ENCODE data around the gene SH3PXD2B.

The SH3PXD2B gene

DNA sequence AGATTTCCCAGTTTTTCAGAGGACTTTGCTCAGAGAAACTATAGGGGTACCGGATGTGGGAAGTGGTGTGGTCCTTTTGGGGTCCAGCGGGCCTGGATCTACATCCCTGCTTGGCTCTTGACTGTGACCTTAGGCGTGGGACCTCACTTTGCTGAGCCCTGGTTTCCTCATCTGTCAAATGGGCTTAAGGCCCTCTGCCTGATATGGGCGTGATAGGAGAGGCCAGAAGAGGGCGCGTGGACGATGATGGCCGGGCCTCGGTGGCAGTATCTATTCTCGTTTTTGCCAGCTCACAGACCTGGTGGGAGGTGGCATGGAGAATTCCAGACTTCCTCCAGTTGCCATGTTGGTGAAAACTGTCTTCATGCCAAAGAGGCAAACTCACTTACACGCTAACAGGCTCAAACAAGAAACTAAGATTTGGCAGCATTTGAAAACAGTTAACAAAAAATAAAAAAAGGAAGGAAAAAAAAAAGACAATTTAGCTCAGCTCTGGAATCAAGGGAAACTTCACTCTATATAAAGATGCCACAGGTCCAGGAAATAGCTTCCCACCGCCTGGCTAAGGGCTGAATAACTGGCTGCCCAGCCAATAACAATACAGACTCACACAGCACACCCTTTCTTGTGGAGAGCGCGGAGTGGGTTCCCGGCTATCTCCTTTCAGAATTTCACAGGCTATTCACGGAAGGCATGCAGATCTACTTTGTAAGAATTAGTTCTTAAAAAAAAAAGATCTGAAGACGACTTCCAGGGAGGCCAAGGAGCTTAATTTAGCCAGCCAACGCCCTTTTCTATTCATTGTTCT lies 1.7 kb downstream of the SH3PXD2B start:
- Histone ChIP-seq H3K4me2 (ENCODE audit: insufficient read depth, low read length) (no peak overlapping the region), H3K9ac (ENCODE audit: low read depth, low read length) (no peak overlapping the region), H3K9me3 (ENCODE audit: insufficient read depth, low read length, severe bottlenecking) (no peaks in the 10 kb centered on the region), H2AFZ (ENCODE audit: low read depth, low read length) (no peak overlapping the region), H3K36me3 (ENCODE audit: insufficient read depth, low read length) (no peaks in the 10 kb centered on the region), H4K20me1 (ENCODE audit: insufficient read depth, low read length) (peaks cover 5% of the 10 kb centered on the region; the same call in 1 of the 2 replicates), H3K79me2 (ENCODE audit: insufficient read depth, low read length) (no peaks in the 10 kb centered on the region), H3K27me3 (ENCODE audit: insufficient read depth, low read length, poor library complexity) (peaks cover 20% of the 10 kb centered on the region), H3K4me1 (ENCODE audit: insufficient read depth, low read length) (peaks cover 13% of the 10 kb centered on the region), H3K27ac (ENCODE audit: low read length) (no peak overlapping the region), H3K4me3 (ENCODE audit: low read depth in 1 of 2, low read length in 2 of 2) (no peak overlapping the region)
- DNase-seq (no peak), ATAC-seq (ENCODE audit: insufficient read depth, low read depth) (no peak)
- TF ChIP-seq EZH2 (IDR thresholded peaks at IDR 0.05; ENCODE audit: borderline replicate concordance, low read depth, low read length, severe bottlenecking): no peak
- TF ChIP-seq CTCF (IDR thresholded peaks at IDR 0.05; ENCODE audit: borderline replicate concordance, extremely low read depth, low read length, poor library complexity, severe bottlenecking): peak; percentile 9

- Histone ChIP-seq H3K79me2 (ENCODE audit: insufficient read depth, low read length) (no peaks in the 10 kb centered on the region), H2AFZ (ENCODE audit: low read depth, low read length) (no peak overlapping the region), H3K27me3 (ENCODE audit: insufficient read depth, low read length, poor library complexity) (peaks cover 20% of the 10 kb centered on the region), H3K9me3 (ENCODE audit: insufficient read depth, low read length, severe bottlenecking) (no peaks in the 10 kb centered on the region), H3K4me1 (ENCODE audit: insufficient read depth, low read length) (peaks cover 13% of the 10 kb centered on the region), H3K9ac (ENCODE audit: low read depth, low read length) (no peak overlapping the region), H3K27ac (ENCODE audit: low read length) (no peak overlapping the region), H3K36me3 (ENCODE audit: insufficient read depth, low read length) (no peaks in the 10 kb centered on the region), H3K4me3 (ENCODE audit: low read depth in 1 of 2, low read length in 2 of 2) (no peak overlapping the region), H4K20me1 (ENCODE audit: insufficient read depth, low read length) (peaks cover 5% of the 10 kb centered on the region; the same call in 1 of the 2 replicates), H3K4me2 (ENCODE audit: insufficient read depth, low read length) (no peak overlapping the region)
- TF ChIP-seq EZH2 (IDR thresholded peaks at IDR 0.05; ENCODE audit: borderline replicate concordance, low read depth, low read length, severe bottlenecking) (no peak), CTCF (IDR thresholded peaks at IDR 0.05; ENCODE audit: borderline replicate concordance, extremely low read depth, low read length, poor library complexity, severe bottlenecking) (no peak)
- no peak for ATAC-seq (ENCODE audit: insufficient read depth, low read depth)
- no peak for DNase-seq
Observed at GRCh38 chr5:172451771-172452197, 2.5 kb downstream of the SH3PXD2B start.

GRCh38 chr5:172450861-172451695 lies 3.2 kb downstream of the SH3PXD2B start:
- DNase-seq (peak; percentile 54), ATAC-seq (ENCODE audit: insufficient read depth, low read depth) (peak; percentile 50; the same call in 1 of the 3 replicates)
- peaks cover 5% of the 10 kb centered on the region; the same call in 1 of the 2 replicates for H4K20me1 ChIP-seq (ENCODE audit: insufficient read depth, low read length)
- H2AFZ ChIP-seq (ENCODE audit: low read depth, low read length): no peak overlapping the region
- H3K27me3 ChIP-seq (ENCODE audit: insufficient read depth, low read length, poor library complexity): peaks cover 20% of the 10 kb centered on the region
- no peak overlapping the region for H3K9ac ChIP-seq (ENCODE audit: low read depth, low read length)
- H3K4me1 ChIP-seq (ENCODE audit: insufficient read depth, low read length): peaks cover 13% of the 10 kb centered on the region
- TF ChIP-seq CTCF (IDR thresholded peaks at IDR 0.05; ENCODE audit: borderline replicate concordance, extremely low read depth, low read length, poor library complexity, severe bottlenecking) (peak; percentile 81), EZH2 (IDR thresholded peaks at IDR 0.05; ENCODE audit: borderline replicate concordance, low read depth, low read length, severe bottlenecking) (no peak)
- H3K27ac ChIP-seq (ENCODE audit: low read length): no peak overlapping the region
- no peaks in the 10 kb centered on the region for H3K79me2 ChIP-seq (ENCODE audit: insufficient read depth, low read length)
- no peaks in the 10 kb centered on the region for H3K36me3 ChIP-seq (ENCODE audit: insufficient read depth, low read length)
- H3K9me3 ChIP-seq (ENCODE audit: insufficient read depth, low read length, severe bottlenecking): no peaks in the 10 kb centered on the region
- H3K4me3 ChIP-seq (ENCODE audit: low read depth in 1 of 2, low read length in 2 of 2): no peak overlapping the region
- H3K4me2 ChIP-seq (ENCODE audit: insufficient read depth, low read length): no peak overlapping the region

All from DND-41 (cell line).